ENCODE results near the gene CCDC82.
"Not testable (repeated sequence)": the region's sequence is repeated elsewhere in the genome, so short reads cannot be mapped to it uniquely, and the experiment has no call there.

CCDC82 gene

GRCh38 chr11:96389720-96390487 lies at the start of gene CCDC82, which contains the start of gene JRKL:
Gene CCDC82 (minus strand): TSS chr11:96389912. CDS start chr11:96384747, 5,165 bp downstream.
Gene JRKL (plus strand): TSS chr11:96390013. CDS start chr11:96390650, 637 bp downstream.
- DNase-seq = peak; percentile 93 to 94

- not testable (repeated sequence) for DNase-seq
Observed at GRCh38 chr11:96432654-96433053, 42.9 kb upstream of the CCDC82 start.

GRCh38 chr11:96430668-96431067 lies 41.0 kb upstream of the CCDC82 start:
- DNase-seq = no peak

- no peak for DNase-seq
Observed at GRCh38 chr11:96424693-96425092, 35.0 kb upstream of the CCDC82 start.

- no peak for DNase-seq
Observed at GRCh38 chr11:96413408-96413807, 23.7 kb upstream of the CCDC82 start.

GRCh38 chr11:96412761-96413381 lies 23.2 kb upstream of the CCDC82 start:
- no peak for DNase-seq

- DNase-seq = not testable (repeated sequence)
Observed at GRCh38 chr11:96411412-96411811, 21.7 kb upstream of the CCDC82 start.

- no peak for DNase-seq
Observed at GRCh38 chr11:96400697-96401096, 11.0 kb upstream of the CCDC82 start.

GRCh38 chr11:96397863-96398262 lies 8.2 kb upstream of the CCDC82 start:
- DNase-seq = no peak

GRCh38 chr11:96396637-96397036 lies 6.9 kb upstream of the CCDC82 start:
- no peak for DNase-seq

- DNase-seq = no peak
Observed at GRCh38 chr11:96394773-96395172, 5.1 kb upstream of the CCDC82 start.

- DNase-seq = peak in 1 of 2 experiments; percentile 4
Observed at GRCh38 chr11:96393753-96394348, 4.1 kb upstream of the CCDC82 start.

- DNase-seq = no peak
Observed at GRCh38 chr11:96391698-96392307, 2.1 kb upstream of the CCDC82 start.

GRCh38 chr11:96390488-96390792 lies 728 bp upstream of the CCDC82 start:
- no peak for DNase-seq

GRCh38 chr11:96388891-96389719 lies 607 bp downstream of the CCDC82 start:
- peak; percentile 44 for DNase-seq

GRCh38 chr11:96385187-96385586 lies 4.5 kb downstream of the CCDC82 start:
- no peak for DNase-seq

- DNase-seq = peak in 1 of 2 experiments; percentile 4
Observed at GRCh38 chr11:96384156-96384555, 5.6 kb downstream of the CCDC82 start.

- no peak for DNase-seq
Observed at GRCh38 chr11:96376796-96377195, 12.9 kb downstream of the CCDC82 start.

GRCh38 chr11:96373826-96374225 lies 15.9 kb downstream of the CCDC82 start:
- DNase-seq = no peak

- DNase-seq = no peak
Observed at GRCh38 chr11:96367342-96367741, 22.4 kb downstream of the CCDC82 start.

GRCh38 chr11:96366024-96366423 lies 23.7 kb downstream of the CCDC82 start:
- no peak for DNase-seq

- no peak for DNase-seq
Observed at GRCh38 chr11:96365493-96365892, 24.2 kb downstream of the CCDC82 start.

- no peak for DNase-seq
Observed at GRCh38 chr11:96361778-96362177, 27.9 kb downstream of the CCDC82 start.
